Nephron progenitor cell (in vitro differentiated cells): ENCODE data around the gene GUCD1.

Experiments
- DNase-seq: peaks from one replicate; pipeline ENCODE4 v3.0.0; 2021
- H3K27ac Mint-ChIP-seq: 2 replicates; pipeline ENCODE4 v1.8.0; 2021; ENCODE audit warnings: mild to moderate bottlenecking, moderate library complexity, mixed read lengths
- H3K27me3 Mint-ChIP-seq: 2 replicates; pipeline ENCODE4 v1.8.0; 2021; ENCODE audit warnings: mild to moderate bottlenecking, low read depth, mixed read lengths; ENCODE audit not compliant: poor library complexity
- H3K36me3 Mint-ChIP-seq: 2 replicates; pipeline ENCODE4 v1.8.0; 2021; ENCODE audit warnings: low read depth, mixed read lengths
- H3K4me1 Mint-ChIP-seq: 2 replicates; pipeline ENCODE4 v1.8.0; 2021; ENCODE audit warnings: mixed read lengths
- H3K4me3 Mint-ChIP-seq: 2 replicates; pipeline ENCODE4 v1.8.0; 2021; ENCODE audit warnings: mild to moderate bottlenecking, moderate library complexity, mixed read lengths
- H3K9me3 Mint-ChIP-seq: 2 replicates; pipeline ENCODE4 v1.8.0; 2021; ENCODE audit warnings: mild to moderate bottlenecking, moderate library complexity, mixed read lengths
- TF ChIP-seq, protein P1 (sequence below): fragments of 200-600 bp; sonication (generic); IDR thresholded peaks from 2 replicates; pipeline ENCODE4 v1.5.0; 2021; ENCODE audit warnings: antibody characterized with exemption

The GUCD1 gene

DNA sequence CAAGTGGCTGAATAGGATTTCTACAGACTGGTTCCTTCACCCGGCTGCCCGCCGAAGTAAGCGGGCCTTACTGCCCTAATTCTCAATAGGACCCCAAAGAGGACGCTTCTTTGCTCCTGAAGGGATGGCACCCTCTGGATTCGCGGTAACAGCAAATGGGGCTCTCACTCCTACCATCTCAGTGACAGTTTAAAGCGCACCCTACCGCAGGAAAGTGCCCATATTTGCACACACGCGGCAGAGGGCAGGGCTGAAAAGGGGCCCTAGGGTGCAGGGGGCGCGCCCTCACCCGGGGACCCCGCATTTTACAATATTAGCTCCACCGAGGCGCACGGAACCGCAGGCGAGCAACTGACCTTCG lies 60.8 kb downstream of the GUCD1 start:
- peaks cover 4% of the 10 kb centered on the region for H3K36me3 Mint-ChIP-seq
- H3K9me3 Mint-ChIP-seq, result peaks cover 17% of the 10 kb centered on the region
- no peak for DNase-seq
- peak overlapping the region; percentile 43 for H3K4me3 Mint-ChIP-seq
- H3K4me1 Mint-ChIP-seq, result peaks cover 29% of the 10 kb centered on the region
- peaks cover 88% of the 10 kb centered on the region for H3K27me3 Mint-ChIP-seq
- H3K27ac Mint-ChIP-seq, result no peak overlapping the region
- TF ChIP-seq, protein P1, sequence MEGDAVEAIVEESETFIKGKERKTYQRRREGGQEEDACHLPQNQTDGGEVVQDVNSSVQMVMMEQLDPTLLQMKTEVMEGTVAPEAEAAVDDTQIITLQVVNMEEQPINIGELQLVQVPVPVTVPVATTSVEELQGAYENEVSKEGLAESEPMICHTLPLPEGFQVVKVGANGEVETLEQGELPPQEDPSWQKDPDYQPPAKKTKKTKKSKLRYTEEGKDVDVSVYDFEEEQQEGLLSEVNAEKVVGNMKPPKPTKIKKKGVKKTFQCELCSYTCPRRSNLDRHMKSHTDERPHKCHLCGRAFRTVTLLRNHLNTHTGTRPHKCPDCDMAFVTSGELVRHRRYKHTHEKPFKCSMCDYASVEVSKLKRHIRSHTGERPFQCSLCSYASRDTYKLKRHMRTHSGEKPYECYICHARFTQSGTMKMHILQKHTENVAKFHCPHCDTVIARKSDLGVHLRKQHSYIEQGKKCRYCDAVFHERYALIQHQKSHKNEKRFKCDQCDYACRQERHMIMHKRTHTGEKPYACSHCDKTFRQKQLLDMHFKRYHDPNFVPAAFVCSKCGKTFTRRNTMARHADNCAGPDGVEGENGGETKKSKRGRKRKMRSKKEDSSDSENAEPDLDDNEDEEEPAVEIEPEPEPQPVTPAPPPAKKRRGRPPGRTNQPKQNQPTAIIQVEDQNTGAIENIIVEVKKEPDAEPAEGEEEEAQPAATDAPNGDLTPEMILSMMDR, result no peak

- Mint-ChIP-seq H3K27me3 (peaks cover 79% of the 10 kb centered on the region), H3K9me3 (peaks cover 17% of the 10 kb centered on the region), H3K27ac (no peak overlapping the region), H3K4me3 (no peak overlapping the region), H3K36me3 (peaks cover 4% of the 10 kb centered on the region), H3K4me1 (peaks cover 12% of the 10 kb centered on the region)
- no peak for DNase-seq
- TF ChIP-seq, protein P1, result no peak
Observed at GRCh38 chr22:24492391-24492790, 62.5 kb downstream of the GUCD1 start.
